ENCODE data around the gene HHIPL1.

HHIPL1 gene

DNA sequence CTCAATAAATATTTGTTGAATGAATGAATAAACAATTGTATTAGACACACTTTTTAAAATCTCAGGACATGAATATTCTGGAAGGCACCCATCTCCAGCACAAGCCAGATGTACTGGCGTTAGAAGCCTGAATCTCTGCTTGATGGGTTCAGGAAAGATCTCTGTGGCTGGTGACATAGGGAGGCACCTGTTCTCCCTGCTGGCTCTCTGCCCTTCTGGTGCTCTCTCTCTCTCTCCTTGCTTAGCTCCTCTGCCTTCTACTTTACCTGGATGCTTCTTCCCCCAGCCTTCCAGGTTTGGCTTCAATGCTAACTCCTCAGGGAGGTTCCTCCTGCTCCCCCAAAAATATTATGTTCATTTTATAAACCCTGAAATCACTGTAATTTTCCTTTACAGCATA lies 40.7 kb downstream of the HHIPL1 start:
- no peak overlapping the region for H3K4me3 ChIP-seq (ENCODE audit: low read depth, low read length)
- TF ChIP-seq CTCF (IDR thresholded peaks at IDR 0.05; ENCODE audit: borderline replicate concordance, insufficient read depth, low read depth, low read length), result no peak

- no peak overlapping the region for H3K4me3 ChIP-seq (ENCODE audit: low read depth, low read length)
- TF ChIP-seq CTCF (IDR thresholded peaks at IDR 0.05; ENCODE audit: borderline replicate concordance, insufficient read depth, low read depth, low read length), result no peak
Measured at GRCh38 chr14:99686557-99687283, 41.8 kb downstream of the HHIPL1 start.

GRCh38 chr14:99687284-99688209 lies 42.6 kb downstream of the HHIPL1 start:
- TF ChIP-seq CTCF (IDR thresholded peaks at IDR 0.05; ENCODE audit: borderline replicate concordance, insufficient read depth, low read depth, low read length), result peak; percentile 75

GRCh38 chr14:99688210-99688581 lies 43.3 kb downstream of the HHIPL1 start:
- H3K4me3 ChIP-seq (ENCODE audit: low read depth, low read length), result no peak overlapping the region
- no peak for TF ChIP-seq CTCF (IDR thresholded peaks at IDR 0.05; ENCODE audit: borderline replicate concordance, insufficient read depth, low read depth, low read length)

More at GRCh38 chr14:99687284-99688209, 42.6 kb downstream of the HHIPL1 start:
- no peak overlapping the region for H3K4me3 ChIP-seq (ENCODE audit: low read depth, low read length)

GRCh38 chr14:99688629-99689028 lies 43.7 kb downstream of the HHIPL1 start:
- TF ChIP-seq CTCF (IDR thresholded peaks at IDR 0.05; ENCODE audit: borderline replicate concordance, insufficient read depth, low read depth, low read length), result no peak
- H3K4me3 ChIP-seq (ENCODE audit: low read depth, low read length), result no peak overlapping the region

DNA sequence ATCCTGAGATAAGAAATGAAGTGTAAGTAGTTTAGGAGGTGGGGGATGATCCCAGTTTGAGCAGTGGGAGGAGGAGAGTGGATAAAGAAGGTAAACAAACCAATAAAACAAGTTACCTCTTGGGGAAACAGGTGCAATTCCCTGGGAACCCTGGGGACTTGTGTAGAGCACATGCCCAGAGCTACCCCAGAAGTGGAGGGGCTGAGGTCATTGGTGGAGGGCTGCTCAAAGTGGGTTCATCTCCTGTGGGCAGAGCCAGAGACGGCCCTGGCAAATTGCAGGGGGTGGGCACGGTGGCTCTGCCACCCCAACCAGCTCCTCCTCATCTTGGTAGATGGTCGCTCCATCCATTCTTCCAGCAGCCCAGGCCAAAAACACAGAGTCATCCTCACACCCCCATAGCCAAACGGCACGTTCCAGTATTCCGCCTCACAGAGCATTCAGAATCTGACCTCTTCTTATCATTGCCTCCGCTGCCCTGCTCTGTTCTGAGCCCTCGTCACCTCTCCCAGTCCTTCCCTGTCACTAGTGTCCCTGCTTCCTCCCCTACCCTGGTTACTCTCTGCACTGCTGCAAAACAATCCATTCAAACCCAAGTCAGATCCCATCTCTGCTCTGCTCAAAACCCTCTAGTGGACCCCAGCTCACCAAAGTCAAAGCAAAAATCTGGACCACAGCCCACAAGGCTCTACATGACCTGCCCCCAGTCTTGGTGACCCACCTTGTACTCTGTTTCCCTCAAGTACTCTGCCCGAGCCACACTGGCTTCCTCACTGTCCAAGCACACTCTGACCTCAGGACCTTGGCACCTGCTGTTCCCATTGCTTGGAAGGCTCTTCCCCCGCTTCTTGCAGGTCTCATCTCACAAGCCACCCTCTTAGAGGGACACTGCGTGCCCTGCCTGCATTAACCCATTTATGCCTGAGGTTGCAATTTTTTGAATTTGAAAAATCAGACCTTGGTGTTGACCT lies 44.6 kb downstream of the HHIPL1 start:
- no peak for TF ChIP-seq CTCF (IDR thresholded peaks at IDR 0.05; ENCODE audit: borderline replicate concordance, insufficient read depth, low read depth, low read length)
- H3K4me3 ChIP-seq (ENCODE audit: low read depth, low read length), result no peak overlapping the region

Data from GM12875 (cell line).